ENCODE data around the gene MBD3L2.
"Not testable (repeated sequence)": the region's sequence is repeated elsewhere in the genome, so short reads cannot be mapped to it uniquely, and the experiment has no call there.

MBD3L2 gene

GRCh38 chr19:7063764-7064418 lies 14.8 kb downstream of the MBD3L2 start:
- DNase-seq = no peak

- DNase-seq = not testable (repeated sequence)
These were observed 18.0 kb downstream of the MBD3L2 start for GRCh38 chr19:7067122-7067521.

- DNase-seq = no peak
These were observed 18.6 kb downstream of the MBD3L2 start for GRCh38 chr19:7067716-7068115.

- DNase-seq = no peak
These were observed 19.5 kb downstream of the MBD3L2 start for GRCh38 chr19:7068599-7068998.

GRCh38 chr19:7069042-7069903 lies 20.2 kb downstream of the MBD3L2 start, which contains the start of gene ZNF557:
Gene ZNF557 (plus strand): TSS chr19:7069703. CDS start chr19:7075075, 5,372 bp downstream.
- DNase-seq = peak; percentile 76 to 92

- no peak for DNase-seq
These were observed 20.7 kb downstream of the MBD3L2 start for GRCh38 chr19:7069904-7070226.

GRCh38 chr19:7072541-7072940 lies 23.4 kb downstream of the MBD3L2 start:
- no peak for DNase-seq

GRCh38 chr19:7074705-7075282 lies 25.7 kb downstream of the MBD3L2 start:
- DNase-seq = no peak

- no peak for DNase-seq
These were observed 27.0 kb downstream of the MBD3L2 start for GRCh38 chr19:7076151-7076550.

GRCh38 chr19:7078008-7078407 lies 28.9 kb downstream of the MBD3L2 start:
- peak in 1 of 2 experiments; percentile 16 for DNase-seq

- DNase-seq = no peak
These were observed 34.2 kb downstream of the MBD3L2 start for GRCh38 chr19:7083076-7083956.

- no peak for DNase-seq
These were observed 39.9 kb downstream of the MBD3L2 start for GRCh38 chr19:7088999-7089398.

GRCh38 chr19:7098096-7098495 lies 49.0 kb downstream of the MBD3L2 start:
- no peak for DNase-seq

- DNase-seq = peak; percentile 76 to 90
These were observed 49.8 kb downstream of the MBD3L2 start for GRCh38 chr19:7098701-7099596.

- no peak for DNase-seq
These were observed 50.4 kb downstream of the MBD3L2 start for GRCh38 chr19:7099597-7099921.

All from SW 1271 (cell line).